Measurements from ENCODE around the gene TPCN1.

TPCN1 gene

DNA sequence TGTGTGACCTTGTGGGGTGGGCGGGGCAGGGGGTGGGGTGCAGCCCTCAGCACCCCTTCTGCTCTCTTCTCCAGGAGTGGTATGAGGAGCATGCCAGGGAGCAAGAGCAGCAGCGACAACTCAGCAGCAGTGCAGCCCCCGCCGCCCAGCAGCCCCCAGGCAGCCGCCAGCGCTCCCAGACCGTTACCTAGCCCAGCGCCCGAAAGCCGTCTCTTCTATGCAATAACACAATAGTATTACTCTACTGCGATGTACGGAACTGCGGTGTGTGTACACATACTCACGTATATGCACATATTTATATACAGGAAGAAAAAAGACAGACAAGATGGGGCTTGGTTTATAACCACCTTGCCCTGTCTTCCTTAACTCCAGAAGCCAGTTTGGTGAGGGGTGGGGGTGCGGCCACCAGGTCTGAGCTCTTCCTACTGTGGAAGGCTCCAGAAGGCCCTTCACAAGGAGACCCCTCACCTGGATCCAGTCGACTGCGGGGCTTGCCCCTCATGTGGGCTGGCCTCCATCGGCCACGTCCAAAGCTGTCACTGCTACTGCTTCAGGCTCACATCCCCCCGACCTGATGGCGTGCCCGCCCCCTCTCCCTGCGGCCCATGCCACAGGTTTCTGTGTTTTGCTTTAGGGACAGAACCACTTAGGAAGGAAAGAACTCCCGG, 74.8 kb downstream of the TPCN1 start:
- H3K27ac ChIP-seq, result no peak overlapping the region

DNA sequence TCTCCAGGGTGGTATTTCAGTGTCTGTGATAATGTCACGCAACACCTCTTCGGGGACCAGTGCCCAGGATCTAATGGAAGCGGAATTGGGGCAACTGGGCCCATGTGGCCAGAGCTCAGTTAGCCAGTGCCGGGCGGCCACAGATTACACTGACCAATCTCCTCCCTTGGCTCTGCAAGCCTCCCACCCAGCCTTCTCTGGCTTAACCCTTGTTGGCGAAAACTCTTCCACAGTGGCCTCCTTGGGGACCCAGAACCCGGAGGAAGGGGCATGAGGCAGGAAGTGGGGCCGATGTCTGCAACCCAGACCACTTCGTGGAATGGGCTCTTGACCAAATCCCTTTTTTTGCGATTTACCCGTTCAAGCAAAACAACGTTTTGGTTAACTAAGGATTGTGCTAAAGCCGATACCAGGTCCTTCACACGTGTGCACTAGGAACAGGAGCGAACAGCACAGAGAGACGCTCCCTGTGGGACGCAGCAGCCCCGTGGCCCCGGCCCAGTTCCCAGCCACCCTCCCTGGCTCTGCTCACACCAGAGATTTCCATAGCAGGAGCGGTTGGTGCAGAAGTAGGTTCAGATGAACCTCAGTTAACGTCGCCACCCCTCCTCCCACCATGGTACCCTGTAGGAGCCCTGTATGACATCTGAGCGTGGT, 75.4 kb downstream of the TPCN1 start:
- no peak overlapping the region for H3K4me3 ChIP-seq
- peak overlapping the region in 1 of 21 experiments; percentile 78 for H3K27ac ChIP-seq

More for the DNA sequence above, 74.8 kb downstream of the TPCN1 start:
- H3K4me3 ChIP-seq, result no peak overlapping the region

DNA sequence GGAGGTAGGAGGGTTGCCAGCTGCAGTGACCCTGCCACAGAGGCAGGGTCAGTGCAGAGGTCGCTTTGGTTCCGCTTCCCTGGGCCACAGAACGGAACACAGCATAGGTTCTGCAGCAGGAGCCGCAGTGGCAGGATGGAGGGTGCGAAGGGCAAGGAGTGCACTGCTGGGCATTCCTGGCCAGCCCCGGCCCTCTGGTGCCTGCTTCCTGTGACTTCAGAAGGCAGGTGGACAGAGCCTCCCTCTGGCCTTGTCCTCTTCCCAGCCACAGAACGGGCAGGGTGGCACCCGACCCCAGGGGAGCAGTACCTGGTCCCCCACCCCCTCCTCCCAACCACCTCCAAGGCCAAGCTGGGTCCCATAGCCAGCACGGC, 75.9 kb downstream of the TPCN1 start:
- Histone ChIP-seq H3K27ac (peak overlapping the region in 2 of 21 experiments; percentile 1 to 78), H3K4me3 (no peak overlapping the region)

DNA sequence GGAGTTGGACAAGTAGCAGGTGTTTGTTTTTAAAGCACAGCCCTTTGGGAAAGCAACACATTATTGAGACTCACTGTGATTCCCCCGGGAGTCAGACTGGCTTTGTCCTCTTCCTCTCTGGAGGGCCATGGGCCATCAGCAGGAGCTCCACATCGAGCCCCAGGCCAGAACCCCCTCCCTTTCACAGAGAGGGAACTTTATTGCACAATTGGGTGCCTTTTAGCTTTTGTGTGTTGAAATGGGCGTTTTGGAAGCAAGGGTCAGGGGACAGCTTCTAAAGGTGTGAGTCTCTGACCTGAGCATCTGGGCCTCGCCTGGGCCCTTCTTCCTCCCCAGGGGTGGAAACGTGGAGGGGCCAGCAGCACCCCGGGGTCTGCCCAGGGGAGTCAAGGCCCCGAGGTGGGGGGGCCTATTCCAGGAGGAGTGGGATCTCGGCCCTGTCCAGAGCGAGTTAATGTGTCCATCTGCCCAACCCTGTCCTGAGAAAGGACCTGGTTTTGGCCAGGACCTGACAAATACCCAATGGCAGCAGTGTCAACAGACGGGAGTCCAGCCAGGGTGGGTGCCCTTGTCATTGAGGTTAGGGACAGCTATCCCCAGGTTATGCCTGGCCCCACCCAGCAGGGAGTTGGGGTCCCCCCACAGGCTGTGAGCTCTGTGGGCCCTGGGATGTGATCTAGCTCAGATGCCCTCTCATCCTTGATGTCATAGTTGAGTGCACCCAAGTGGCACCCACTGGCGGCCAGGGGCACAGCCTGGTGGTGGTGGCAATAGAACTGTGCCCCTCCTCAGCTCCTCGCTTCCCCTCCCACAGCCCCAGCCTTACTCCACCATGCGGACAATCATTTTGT, 76.6 kb downstream of the TPCN1 start:
- no peak overlapping the region for H3K4me3 ChIP-seq
- peak overlapping the region in 12 of 21 experiments; percentile 1 to 78 (median 52) for H3K27ac ChIP-seq

DNA sequence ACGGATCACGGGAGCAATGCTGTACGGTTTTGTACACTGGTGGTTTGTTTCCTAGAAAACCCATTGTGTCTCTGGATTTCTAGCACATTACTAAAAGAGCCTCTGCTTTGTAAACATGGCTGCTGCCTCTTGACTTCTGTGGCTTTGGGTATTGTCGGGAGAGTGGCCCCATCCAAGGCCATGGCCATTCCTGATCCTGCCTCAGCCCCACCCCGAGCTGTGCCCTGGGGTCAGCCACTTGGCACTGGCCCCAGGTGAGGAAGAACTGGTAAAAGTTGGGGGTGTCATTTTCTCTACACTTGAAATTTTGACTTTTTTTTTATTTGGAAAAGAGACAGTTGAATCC, 77.2 kb downstream of the TPCN1 start:
- Histone ChIP-seq H3K4me3 (no peak overlapping the region), H3K27ac (peak overlapping the region in 14 of 21 experiments; percentile 1 to 78 (median 58))

DNA sequence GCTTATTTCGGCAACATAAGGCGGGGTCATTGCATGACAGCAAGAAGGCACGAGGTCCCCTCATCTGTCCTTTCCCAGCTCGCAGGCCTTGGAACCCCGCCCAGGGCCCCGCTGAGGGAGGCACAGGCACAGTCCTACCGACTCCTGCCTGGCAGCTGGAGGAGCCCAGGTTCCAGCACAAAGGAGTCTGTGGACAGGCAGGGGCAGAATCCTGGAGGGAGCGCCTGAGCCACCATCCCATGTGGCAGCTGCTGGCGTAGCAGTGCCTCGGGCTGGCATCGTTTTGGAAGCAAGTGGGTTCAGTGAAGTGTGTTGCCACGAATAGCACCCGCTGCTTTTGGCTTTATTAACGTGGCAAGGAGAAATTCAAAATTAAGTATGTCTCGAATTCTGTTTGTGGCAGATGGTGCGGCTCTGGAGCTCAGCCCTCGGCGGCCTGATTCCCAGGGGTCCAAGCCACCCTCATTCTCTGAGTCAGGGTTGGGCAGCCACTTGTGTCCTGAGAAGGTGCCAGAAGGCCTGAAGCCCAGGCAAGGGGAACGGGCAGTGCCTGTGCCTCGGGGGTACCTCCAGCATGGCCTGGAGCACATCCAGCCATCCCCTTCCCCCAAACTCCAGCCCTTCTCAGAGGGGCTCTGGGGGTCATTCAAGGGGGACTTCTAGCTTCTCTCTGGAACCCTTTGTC, 77.7 kb downstream of the TPCN1 start:
- Histone ChIP-seq H3K4me3 (no peak overlapping the region), H3K27ac (peak overlapping the region in 20 of 21 experiments; percentile 25 to 78 (median 55))

DNA sequence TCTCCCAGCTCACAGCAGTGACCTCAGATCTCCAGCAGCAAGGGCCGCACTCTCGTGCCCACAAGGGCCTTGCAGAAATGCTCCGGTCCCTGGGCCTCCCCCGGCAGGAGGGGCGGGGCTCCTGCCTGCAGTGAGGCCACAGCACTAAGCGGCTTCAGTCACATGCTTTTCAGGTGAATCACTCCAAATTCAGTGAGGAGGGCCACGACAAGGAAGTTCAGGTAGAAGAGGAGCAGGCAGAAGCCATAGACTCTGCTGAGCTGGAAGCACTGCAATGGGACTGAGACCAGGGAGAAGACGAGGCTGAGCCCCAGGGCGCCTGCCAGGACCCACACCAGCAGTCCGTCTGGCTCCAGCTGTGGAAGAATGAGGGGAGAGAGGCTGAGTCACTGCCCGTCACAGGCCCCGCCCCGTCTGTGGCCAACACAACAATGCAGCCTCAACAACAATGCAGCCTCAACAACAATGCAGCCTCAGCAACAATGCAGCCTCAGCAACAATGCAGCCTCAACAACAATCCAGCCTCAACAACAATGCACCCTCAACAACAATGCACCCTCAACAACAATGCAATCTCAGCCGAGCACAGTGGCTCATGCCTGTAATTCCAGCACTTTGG, 78.5 kb downstream of the TPCN1 start:
- no peak overlapping the region for H3K4me3 ChIP-seq

DNA sequence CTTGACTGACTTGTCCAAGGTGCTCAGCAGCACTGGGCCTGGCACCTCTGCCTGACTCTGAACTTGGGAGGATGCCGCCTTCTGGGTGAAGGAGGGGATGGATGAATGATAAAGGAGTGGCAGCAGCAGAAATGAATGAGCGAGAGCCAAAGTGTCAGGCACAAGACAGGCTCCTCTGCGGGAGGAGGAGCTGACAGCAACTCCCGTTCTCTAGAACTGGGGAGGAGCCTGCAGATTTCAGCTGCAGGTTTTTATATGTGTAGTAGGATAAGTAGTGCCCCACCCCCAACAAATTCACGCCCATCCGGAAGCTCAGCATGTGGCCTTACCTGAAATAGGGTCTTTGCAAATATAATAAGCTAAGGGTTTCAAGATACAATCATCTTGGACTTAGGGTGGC, 80.5 kb downstream of the TPCN1 start:
- Histone ChIP-seq H3K27ac (no peak overlapping the region), H3K4me3 (no peak overlapping the region)

More for the DNA sequence above, 78.5 kb downstream of the TPCN1 start:
- H3K27ac ChIP-seq, result peak overlapping the region in 20 of 21 experiments; percentile 25 to 78 (median 55)

DNA sequence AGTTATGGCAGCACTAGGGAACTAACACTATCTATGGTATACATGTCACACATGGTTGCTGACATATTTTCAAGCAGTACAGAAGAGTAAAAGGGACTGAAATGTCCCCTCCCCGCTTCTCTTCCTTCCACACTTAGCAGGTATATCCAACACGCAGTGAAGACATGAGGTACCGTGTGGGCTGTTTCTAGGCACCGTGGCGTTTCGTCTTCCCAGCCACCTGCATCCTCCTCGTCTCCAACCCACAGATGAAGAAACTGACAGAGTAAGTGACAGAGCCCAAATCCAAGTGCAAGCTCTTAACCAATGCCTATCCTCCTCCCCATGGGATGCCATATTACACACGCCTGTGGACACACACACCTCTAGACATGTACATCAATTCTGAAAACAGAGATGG, 81.2 kb downstream of the TPCN1 start:
- H3K27ac ChIP-seq, result no peak overlapping the region
- H3K4me3 ChIP-seq, result no peak overlapping the region

DNA sequence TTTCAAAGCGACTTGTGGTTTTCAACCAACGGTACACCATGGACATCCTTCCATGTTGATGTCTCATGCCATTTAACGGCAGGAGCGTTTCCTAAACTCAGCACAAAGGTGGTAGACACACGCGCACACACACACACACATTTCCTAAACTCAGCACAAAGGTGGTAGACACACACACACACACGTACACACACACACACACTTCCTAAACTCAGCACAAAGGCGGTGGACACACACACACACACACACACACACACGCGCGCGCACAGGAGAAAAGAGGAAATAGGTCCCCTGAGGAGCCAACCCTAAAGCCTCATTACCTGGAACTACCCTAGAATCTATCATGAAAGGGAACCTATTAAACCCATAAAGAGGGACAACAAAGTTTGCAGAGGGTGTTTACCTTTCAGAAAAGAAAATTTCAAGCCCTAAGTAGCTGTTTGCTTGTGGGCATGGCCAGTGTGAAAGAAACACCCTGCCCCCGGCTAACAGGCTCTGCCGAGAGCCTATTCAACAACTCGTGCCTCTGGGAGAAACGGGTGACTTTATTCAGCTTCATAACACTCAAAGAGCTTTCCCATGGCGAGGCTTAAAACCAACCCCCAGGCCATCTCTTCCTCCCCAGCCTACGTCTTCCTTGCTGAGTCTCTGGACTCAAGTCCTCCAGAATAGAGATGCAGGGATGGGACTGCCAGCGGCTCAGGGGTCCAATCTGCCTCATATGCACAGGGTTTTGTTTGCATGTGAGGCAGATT, 81.8 kb downstream of the TPCN1 start:
- no peak overlapping the region for H3K27ac ChIP-seq
- no peak overlapping the region for H3K4me3 ChIP-seq

DNA sequence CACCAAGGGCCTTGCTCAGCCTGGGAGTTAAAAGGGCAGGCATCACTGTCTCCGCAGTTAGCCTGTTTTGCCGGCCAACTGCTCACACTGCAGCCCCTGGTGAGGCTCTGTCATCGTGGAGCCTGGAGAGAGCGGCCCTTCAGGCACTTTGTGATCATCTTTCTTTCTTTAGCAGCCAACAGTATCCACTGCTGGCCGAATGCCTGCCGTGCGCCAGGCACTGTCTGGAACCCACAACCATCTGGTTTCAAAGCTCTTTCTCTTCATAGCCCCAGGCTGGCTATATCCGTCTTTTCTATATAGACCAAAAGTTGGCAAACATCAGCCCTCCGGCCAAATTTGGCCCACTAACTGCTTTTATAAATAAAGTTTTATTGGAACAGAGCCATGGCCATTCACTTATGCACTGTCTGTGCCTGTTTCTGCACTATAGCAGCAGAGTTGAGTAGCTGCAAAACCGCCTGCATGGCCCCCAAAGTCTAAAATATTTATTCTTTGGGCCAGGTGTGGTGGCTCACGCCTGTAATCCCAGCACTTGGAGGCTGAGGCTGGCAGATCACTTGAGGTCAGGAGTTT, 84.1 kb downstream of the TPCN1 start:
- H3K4me3 ChIP-seq, result no peak overlapping the region
- no peak overlapping the region for H3K27ac ChIP-seq

DNA sequence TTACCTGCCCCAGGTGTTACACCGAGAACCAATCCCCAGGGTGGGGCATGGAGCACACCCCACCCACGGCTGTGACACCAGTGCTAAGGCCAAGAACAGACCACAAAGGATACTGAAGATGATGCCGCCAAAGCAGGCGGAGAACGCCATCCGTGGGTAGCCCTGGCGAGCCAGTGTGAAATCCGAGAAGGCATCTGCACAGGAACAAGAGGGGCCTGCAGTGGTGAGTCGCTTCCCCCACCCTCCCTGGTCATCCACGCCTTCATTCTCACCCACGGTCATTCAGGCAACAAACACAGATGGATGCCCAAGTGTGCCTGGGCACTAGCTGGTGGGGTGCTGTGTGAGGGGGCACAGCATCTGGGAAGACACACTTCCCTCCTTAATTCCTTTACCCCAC, 85.1 kb downstream of the TPCN1 start:
- Histone ChIP-seq H3K27ac (no peak overlapping the region), H3K4me3 (no peak overlapping the region)

DNA sequence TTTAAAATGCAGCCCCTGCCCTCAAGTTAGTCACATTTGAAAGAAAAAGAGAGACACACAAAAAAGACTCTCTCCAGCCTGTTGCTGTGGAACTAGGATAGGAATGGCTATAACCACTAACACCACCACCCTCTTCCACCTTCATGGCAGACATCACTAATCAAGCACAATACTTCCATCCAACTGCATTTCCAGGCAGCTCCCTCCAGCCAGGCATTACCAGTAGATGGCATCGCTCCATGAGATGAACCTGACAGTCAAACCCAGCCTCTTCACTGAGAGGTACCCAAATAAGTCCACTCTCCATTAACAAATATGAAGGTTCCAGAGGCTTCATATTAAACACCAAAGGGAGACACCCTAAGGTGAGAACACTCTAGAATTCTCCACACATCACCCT, 89.2 kb downstream of the TPCN1 start:
- no peak overlapping the region for H3K4me3 ChIP-seq
- H3K27ac ChIP-seq, result no peak overlapping the region

DNA sequence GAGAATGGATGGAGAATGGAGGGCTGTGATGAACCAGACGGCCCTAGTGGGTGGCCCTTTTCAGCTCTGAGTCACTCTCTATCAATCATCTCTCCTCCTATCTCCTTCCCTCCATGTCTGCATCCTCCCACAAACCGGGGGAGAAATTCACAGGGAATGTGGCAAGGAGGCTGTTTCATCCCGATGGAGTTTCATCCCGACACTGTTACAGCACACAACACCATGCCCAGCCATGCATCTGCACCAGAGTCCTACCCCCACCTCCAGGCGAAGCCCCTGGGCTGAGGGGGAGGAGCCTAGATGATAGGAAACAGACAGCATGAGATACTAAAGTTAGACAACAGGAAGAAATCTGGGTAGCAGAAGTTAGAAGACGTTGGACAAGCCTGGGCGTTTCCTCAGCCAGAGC, 92.9 kb downstream of the TPCN1 start:
- Histone ChIP-seq H3K27ac (no peak overlapping the region), H3K4me3 (no peak overlapping the region)

DNA sequence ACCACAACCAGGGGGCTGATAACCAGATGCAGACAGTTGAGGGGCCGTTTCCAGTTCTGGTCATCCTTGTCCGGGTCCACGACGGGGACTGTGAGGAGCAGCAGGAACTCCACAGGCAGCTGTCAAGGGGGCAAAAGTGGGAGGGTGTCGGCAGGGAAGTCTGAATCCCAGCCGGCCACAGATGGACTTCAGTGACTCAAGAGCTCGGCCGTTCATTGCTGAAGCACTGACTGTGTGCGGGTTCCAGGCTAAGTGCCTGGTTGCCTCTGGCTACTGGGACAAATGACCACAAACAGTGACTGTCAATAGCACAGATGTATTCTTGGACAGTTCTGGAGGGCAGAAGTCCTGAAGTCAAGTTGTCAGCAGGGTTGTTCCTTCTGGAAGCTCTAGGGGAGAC, 94.1 kb downstream of the TPCN1 start:
- no peak overlapping the region for H3K27ac ChIP-seq
- H3K4me3 ChIP-seq, result no peak overlapping the region

DNA sequence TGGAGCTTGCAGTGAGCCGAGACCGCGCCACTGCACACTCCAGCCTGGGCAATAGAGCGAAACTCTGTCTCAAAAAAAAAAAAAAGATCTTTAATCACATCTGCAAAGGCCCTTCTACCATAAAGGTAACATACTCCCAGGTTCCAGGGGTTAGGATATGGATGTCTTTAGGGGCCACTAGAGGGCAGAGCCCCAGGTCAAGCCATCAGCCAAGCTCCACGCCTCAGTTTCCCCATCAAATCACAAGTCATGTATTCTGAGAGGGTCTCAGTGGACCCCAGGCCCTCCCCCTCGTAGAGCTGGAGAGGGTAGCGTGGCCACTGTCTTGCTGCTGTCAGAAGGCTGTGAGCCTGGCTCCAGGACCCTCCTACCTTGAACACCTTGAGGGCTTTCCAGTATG, 94.9 kb downstream of the TPCN1 start:
- Histone ChIP-seq H3K4me3 (no peak overlapping the region), H3K27ac (no peak overlapping the region)

DNA sequence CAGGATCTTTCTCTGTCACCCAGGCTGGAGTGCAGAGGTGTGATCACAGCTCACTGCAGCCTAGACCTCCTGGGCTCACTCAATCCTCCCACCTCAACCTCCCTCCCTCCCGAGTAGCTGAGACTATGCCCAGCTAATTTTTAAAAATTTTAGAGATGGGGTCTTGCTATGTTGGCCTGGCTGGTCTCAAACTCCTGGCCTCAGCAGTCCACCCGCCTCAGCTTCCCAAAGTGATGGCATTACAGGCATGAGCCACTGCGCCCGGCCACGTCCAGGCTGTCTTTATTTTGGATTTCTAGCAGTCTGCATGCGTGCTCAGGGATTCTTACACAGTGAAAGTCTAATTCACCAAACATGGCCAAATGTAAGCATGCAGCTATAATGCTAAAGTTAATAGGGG, 95.9 kb downstream of the TPCN1 start:
- no peak overlapping the region for H3K27ac ChIP-seq
- H3K4me3 ChIP-seq, result no peak overlapping the region

DNA sequence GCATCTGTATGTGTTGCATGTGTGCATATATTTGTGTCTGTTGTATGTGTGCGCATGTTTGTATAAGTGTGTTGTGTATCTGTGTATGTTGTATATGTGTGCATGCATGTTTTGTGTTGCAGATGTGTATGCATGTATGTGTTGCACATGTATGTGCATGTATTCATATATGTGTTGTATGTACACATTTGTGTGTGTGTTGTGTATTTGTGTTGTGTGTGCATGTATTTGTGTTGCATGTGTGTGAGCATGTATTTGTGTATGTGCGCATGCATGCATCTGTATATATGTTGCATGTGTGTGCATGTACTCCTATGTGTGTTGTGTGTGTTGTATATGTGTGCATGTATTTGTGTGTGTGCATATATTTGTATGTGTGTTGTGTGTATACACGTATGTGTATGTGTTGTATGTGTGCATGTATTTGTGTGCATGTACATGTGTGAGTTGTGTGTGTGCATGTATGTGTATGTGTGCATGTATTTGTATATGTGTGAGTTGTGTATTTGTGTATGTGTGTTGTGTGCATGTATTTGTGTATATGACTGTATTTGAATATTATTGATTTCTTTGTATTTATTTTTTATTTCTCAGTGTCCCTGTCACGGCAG, 96.9 kb downstream of the TPCN1 start:
- H3K27ac ChIP-seq, result no peak overlapping the region
- H3K4me3 ChIP-seq, result no peak overlapping the region

All from skin epidermis (tissue), 12 donors.